GM12878 (cell line): Measurements from ENCODE around the gene EIF2S3B. TPM values are rescaled to one million over a fixed set of nuclear protein-coding genes. Genes with fewer than 3 reads are reported as not detected.
A peak's percentile ranks its signal among the peaks of the same experiment; 100 is the strongest.

ENCODE experiments used
- ATAC-seq: fragments of 200-7000 bp; cut with Tn5 transposase; 3 replicates; pipeline ENCODE4 v1.9.1; 2020; ENCODE audit warnings: mild to moderate bottlenecking, moderate library complexity
- BruUV-seq: library from RNA; stranded (reverse); fragments of 400-500 nt; replicated peaks from 2 replicates; lab custom pipeline; 2021; lab: Mats Ljungman, UMichigan
- CTCF ChIA-PET: fragments of 300-600 bp; sonication (Branson Sonifier 250); formaldehyde crosslinking; extraction: SDS; loops from one replicate; lab custom pipeline; 2021; ENCODE audit warnings: inconsistent platforms; lab: Yijun Ruan, JAX
- POLR2A ChIA-PET: fragments of 350-600 bp; formaldehyde crosslinking; extraction: SDS; loops from one replicate; lab custom pipeline; 2021; ENCODE audit warnings: inconsistent platforms; lab: Charles Lee
- RAD21 ChIA-PET: fragments of 300-600 bp; sonication (Branson Sonifier 250); formaldehyde crosslinking; loops from one replicate; lab custom pipeline; 2023; ENCODE audit warnings: antibody characterized with exemption; ENCODE audit not compliant: unreplicated experiment; lab: Charles Lee
- SMC1A ChIA-PET: fragments of 300-600 bp; sonication (Branson Sonifier 250); formaldehyde crosslinking; loops from one replicate; lab custom pipeline; 2023; ENCODE audit not compliant: unreplicated experiment, uncharacterized antibody; lab: Charles Lee
- DNase-seq: peaks from one replicate; pipeline ENCODE4 v3.0.0-alpha.2; 2011; ENCODE audit warnings: low read depth, low spot score
- FAIRE-seq: peaks from 3 replicates; lab custom pipeline; 2011; peaks lifted over from hg19 to GRCh38; lab: Jason Lieb, UNC
- H2AFZ ChIP-seq: 2 replicates; pipeline ENCODE4 v1.6.0; 2011; ENCODE audit warnings: low read depth, low read length, control low read depth; ENCODE audit not compliant: control insufficient read depth
- H3K27ac ChIP-seq: 2 replicates; pipeline ENCODE4 v1.5.1; 2011; ENCODE audit warnings: control low read depth; ENCODE audit not compliant: control insufficient read depth, insufficient read depth
- H3K27me3 ChIP-seq, 2 experiments: replicated peaks in 1 of 2; 2 replicates each; pipeline versions ENCODE4 v1.6.0 to v1.6.1; 2011; ENCODE audit warnings: low read length in 1 of 2; ENCODE audit not compliant: control insufficient read depth in 2 of 2, insufficient read depth in 2 of 2
- H3K36me3 ChIP-seq, 2 experiments: 2 replicates each; pipeline ENCODE4 v1.5.1; 2011; ENCODE audit warnings: low read length in 1 of 2; ENCODE audit not compliant: control insufficient read depth in 2 of 2, insufficient read depth in 2 of 2
- H3K4me1 ChIP-seq: 2 replicates; pipeline ENCODE4 v1.6.1; 2011; ENCODE audit warnings: mild to moderate bottlenecking, low read length, moderate library complexity, mixed read lengths; ENCODE audit not compliant: control insufficient read depth, insufficient read depth
- H3K4me2 ChIP-seq: 2 replicates; pipeline ENCODE4 v1.6.0; 2011; ENCODE audit warnings: control low read depth; ENCODE audit not compliant: control insufficient read depth, insufficient read depth
- H3K4me3 ChIP-seq: fragments of 200-600 bp; sonication (generic); 2 replicates; pipeline ENCODE4 v1.5.1; 2016
- H3K79me2 ChIP-seq: 2 replicates; pipeline ENCODE4 v1.6.0; 2011; ENCODE audit warnings: low read length; ENCODE audit not compliant: control insufficient read depth, insufficient read depth
- H3K9ac ChIP-seq: 2 replicates; pipeline ENCODE4 v1.8.0; 2011; ENCODE audit warnings: low read length, control low read depth, mixed read lengths; ENCODE audit not compliant: control insufficient read depth, insufficient read depth
- H3K9me3 ChIP-seq: replicated peaks from 3 replicates; pipeline ENCODE4 v1.5.1; 2011; ENCODE audit warnings: mild to moderate bottlenecking, low read length; ENCODE audit not compliant: control insufficient read depth, insufficient read depth
- H4K20me1 ChIP-seq: 2 replicates; pipeline ENCODE4 v1.6.0; 2011; ENCODE audit not compliant: control insufficient read depth, insufficient read depth
- MEF2A ChIP-seq: IDR thresholded peaks from 2 replicates; pipeline ENCODE4 v1.6.1; 2011; ENCODE audit warnings: low read depth, mild to moderate bottlenecking, low read length, moderate library complexity; ENCODE audit not compliant: insufficient read depth
- NFIC ChIP-seq: IDR thresholded peaks from 2 replicates; pipeline ENCODE4 v1.6.1; 2012; ENCODE audit warnings: low read depth, mild to moderate bottlenecking, inconsistent platforms, low read length, moderate library complexity
- NR2C1 ChIP-seq: fragments of 450-650 bp; IDR thresholded peaks from 2 replicates; pipeline ENCODE4 v1.6.1; 2017; ENCODE audit warnings: antibody characterized with exemption, mild to moderate bottlenecking, moderate library complexity
- PAX8 ChIP-seq: fragments of 450-650 bp; IDR thresholded peaks from 2 replicates; pipeline ENCODE4 v1.6.1; 2017; ENCODE audit warnings: mild to moderate bottlenecking, moderate library complexity
- SUPT20H ChIP-seq: IDR thresholded peaks from 2 replicates; pipeline ENCODE4 v1.6.1; 2011; ENCODE audit warnings: low read depth, mild to moderate bottlenecking, low read length, moderate library complexity, borderline replicate concordance; ENCODE audit not compliant: control insufficient read depth
- TCF3 ChIP-seq: IDR thresholded peaks from 2 replicates; pipeline ENCODE4 v1.6.1; 2012; ENCODE audit warnings: low read depth, mild to moderate bottlenecking, low read length, borderline replicate concordance; ENCODE audit not compliant: insufficient read depth
- WGBS: methylation state at CpG from one replicate; pipeline ENCODE4 v1.1.6; 2016; ENCODE audit warnings: low lambda C conversion rate; ENCODE audit not compliant: insufficient replicate concordance, insufficient coverage; ENCODE audit errors: missing lambda C conversion rate; 5-methylcytosine and 5-hydroxymethylcytosine counted together
- in situ Hi-C: fragments of 300-500 bp; cut with MboI; formaldehyde crosslinking; loops from 9 replicates; pipeline ENCODE4 v1.14.3; 2018; ENCODE audit warnings: mixed read lengths
- intact Hi-C: fragments of 100-400 bp; cut with micrococcal nuclease; formaldehyde crosslinking; loops from one replicate; pipeline ENCODE4 v1.14.2; 2022; ENCODE audit not compliant: unreplicated experiment
- polyA plus RNA-seq, 11 experiments: library from polyadenylated mRNA; depleted of rRNA in 4 of 11; unstranded in 6 of 11; stranded (reverse) in 5 of 11; fragments of >200 nt; fragmentation: Nextera tagmentation in 4 of 11; fragmentation: Illumina TruSeq in 1 of 11; extraction: Ambion mirVana in 4 of 11; extraction: Trizol in 1 of 11; gene quantifications; 1 replicate in 1 of 11; 2 replicates in 10 of 11; pipeline versions ENCODE4 v1.2.1 to v1.2.3, GENCODE V29; 2011 to 2016; ENCODE audit warnings: inconsistent platforms in 2 of 11, missing spikeins in 2 of 11, low read depth in 1 of 11
- total RNA-seq, 4 experiments: library from RNA; depleted of rRNA in 3 of 4; stranded (reverse); fragments of >200 nt in 3 of 4; fragmentation: Illumina TruSeq in 1 of 4; extraction: Trizol in 1 of 4; gene quantifications; 2 replicates each; pipeline versions ENCODE4 v1.2.1 to v1.2.3, GENCODE V29; 2013 to 2021
- TF ChIP-seq, protein P1 (sequence below): fragments of 450-650 bp; IDR thresholded peaks from 2 replicates; pipeline ENCODE4 v1.6.1; 2016; ENCODE audit warnings: mild to moderate bottlenecking
- TF ChIP-seq, protein P2 (sequence below): fragments of 150-350 bp; IDR thresholded peaks from 2 replicates; pipeline ENCODE4 v1.6.1; 2016; ENCODE audit warnings: low read depth, low read length

The EIF2S3B gene
- total and polyA plus RNA-seq, 10 of the 15 experiments (the other 5 are each of a cell fraction or from before 2014, with no cell fraction given), result 0.18 to 2.2 (median 1.4) TPM; not detected in 1

DNA sequence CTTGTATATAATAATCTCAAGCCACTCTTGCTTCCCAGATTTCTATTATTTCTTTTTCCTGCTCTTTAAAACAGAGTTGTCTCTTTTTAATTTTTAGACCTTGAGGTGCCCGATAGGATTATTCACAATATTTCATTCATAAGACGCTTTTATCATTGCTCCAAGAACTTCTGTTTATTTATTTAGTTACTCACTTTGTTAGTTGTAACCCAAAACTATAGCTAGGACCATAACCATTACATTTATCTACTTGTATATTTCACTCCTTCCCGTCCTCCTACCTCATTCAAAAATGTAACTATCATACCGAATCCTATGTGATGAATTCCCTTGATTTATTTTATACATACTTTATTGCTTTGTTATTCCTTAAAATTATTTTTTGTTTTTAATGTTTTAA lies 7.1 kb downstream of the EIF2S3B start:
- H3K79me2 ChIP-seq, result no peaks in the 10 kb centered on the region
- ATAC-seq (no peak), FAIRE-seq (no peak), DNase-seq (no peak)
- no TSS peak for BruUV-seq
- in situ Hi-C loops (no loop called here), intact Hi-C loops (no loop called here)
- ChIA-PET RAD21 (no interaction called here), SMC1A (interaction anchor here (0.8 kb wide), 1 partner anchor 1331 kb away, joined by 3 read pairs; no protein-coding TSS in a partner anchor), POLR2A (no interaction called here), CTCF (no interaction called here)
- H4K20me1 ChIP-seq, result no peaks in the 10 kb centered on the region
- no peaks in the 10 kb centered on the region for H3K36me3 ChIP-seq
- TF ChIP-seq TCF3 (no peak), PAX8 (no peak), SUPT20H (no peak)
- TF ChIP-seq, protein P1, sequence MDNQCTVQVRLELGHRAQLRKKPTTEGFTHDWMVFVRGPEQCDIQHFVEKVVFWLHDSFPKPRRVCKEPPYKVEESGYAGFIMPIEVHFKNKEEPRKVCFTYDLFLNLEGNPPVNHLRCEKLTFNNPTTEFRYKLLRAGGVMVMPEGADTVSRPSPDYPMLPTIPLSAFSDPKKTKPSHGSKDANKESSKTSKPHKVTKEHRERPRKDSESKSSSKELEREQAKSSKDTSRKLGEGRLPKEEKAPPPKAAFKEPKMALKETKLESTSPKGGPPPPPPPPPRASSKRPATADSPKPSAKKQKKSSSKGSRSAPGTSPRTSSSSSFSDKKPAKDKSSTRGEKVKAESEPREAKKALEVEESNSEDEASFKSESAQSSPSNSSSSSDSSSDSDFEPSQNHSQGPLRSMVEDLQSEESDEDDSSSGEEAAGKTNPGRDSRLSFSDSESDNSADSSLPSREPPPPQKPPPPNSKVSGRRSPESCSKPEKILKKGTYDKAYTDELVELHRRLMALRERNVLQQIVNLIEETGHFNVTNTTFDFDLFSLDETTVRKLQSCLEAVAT, result no peak
- H3K4me1 ChIP-seq, result no peaks in the 10 kb centered on the region
- no peaks in the 10 kb centered on the region for H3K27me3 ChIP-seq
- H3K4me2 ChIP-seq, result no peak overlapping the region
- no peaks in the 10 kb centered on the region for H3K9me3 ChIP-seq
- H2AFZ ChIP-seq, result no peak overlapping the region
- H3K4me3 ChIP-seq, result no peak overlapping the region
- no peak overlapping the region for H3K27ac ChIP-seq
- no peak overlapping the region for H3K9ac ChIP-seq
- 35% methylated on average over 4 of the region's 4 CpGs for WGBS

DNA sequence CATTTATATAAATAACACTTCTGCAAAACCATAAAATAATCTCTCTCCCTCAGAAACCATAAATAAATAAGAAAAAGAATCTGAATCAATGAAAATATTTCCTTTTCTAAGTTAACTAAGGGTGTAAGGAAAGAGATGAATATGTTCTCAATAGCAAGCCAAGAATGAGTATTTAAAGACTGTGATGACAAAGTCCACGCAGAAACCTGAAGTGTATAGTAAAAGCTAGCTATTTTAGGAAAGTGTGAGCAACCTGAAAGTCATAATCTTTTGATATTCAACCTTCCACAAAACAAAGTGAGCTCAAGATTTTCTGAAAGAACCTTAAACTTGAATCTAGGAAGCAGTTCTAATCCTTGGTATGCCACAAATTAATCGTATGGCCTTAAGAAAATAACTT lies 15.9 kb downstream of the EIF2S3B start:
- Histone ChIP-seq H3K79me2 (no peaks in the 10 kb centered on the region), H3K27ac (no peak overlapping the region), H3K36me3 (no peaks in the 10 kb centered on the region), H3K27me3 (no peaks in the 10 kb centered on the region), H3K4me3 (no peak overlapping the region), H3K9me3 (no peaks in the 10 kb centered on the region; the same call in 2 of the 3 replicates), H2AFZ (peak overlapping the region; percentile 6; the same call in 1 of the 2 replicates), H3K9ac (no peak overlapping the region), H3K4me2 (no peak overlapping the region), H4K20me1 (no peaks in the 10 kb centered on the region), H3K4me1 (no peaks in the 10 kb centered on the region)
- BruUV-seq, result no TSS peak
- POLR2A ChIA-PET, result no interaction called here
- DNase-seq, result no peak
- SMC1A ChIA-PET, result interaction anchor here (1.2 kb wide), 1 partner anchor 10 kb away, joined by 3 read pairs; no protein-coding TSS in a partner anchor
- TF ChIP-seq MEF2A (peak; percentile 66; the same call in 1 of the 2 replicates), NR2C1 (no peak), NFIC (peak; percentile 29; the same call in 1 of the 2 replicates)
- TF ChIP-seq, protein P2, sequence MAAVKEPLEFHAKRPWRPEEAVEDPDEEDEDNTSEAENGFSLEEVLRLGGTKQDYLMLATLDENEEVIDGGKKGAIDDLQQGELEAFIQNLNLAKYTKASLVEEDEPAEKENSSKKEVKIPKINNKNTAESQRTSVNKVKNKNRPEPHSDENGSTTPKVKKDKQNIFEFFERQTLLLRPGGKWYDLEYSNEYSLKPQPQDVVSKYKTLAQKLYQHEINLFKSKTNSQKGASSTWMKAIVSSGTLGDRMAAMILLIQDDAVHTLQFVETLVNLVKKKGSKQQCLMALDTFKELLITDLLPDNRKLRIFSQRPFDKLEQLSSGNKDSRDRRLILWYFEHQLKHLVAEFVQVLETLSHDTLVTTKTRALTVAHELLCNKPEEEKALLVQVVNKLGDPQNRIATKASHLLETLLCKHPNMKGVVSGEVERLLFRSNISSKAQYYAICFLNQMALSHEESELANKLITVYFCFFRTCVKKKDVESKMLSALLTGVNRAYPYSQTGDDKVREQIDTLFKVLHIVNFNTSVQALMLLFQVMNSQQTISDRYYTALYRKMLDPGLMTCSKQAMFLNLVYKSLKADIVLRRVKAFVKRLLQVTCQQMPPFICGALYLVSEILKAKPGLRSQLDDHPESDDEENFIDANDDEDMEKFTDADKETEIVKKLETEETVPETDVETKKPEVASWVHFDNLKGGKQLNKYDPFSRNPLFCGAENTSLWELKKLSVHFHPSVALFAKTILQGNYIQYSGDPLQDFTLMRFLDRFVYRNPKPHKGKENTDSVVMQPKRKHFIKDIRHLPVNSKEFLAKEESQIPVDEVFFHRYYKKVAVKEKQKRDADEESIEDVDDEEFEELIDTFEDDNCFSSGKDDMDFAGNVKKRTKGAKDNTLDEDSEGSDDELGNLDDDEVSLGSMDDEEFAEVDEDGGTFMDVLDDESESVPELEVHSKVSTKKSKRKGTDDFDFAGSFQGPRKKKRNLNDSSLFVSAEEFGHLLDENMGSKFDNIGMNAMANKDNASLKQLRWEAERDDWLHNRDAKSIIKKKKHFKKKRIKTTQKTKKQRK, result no peak
- intact Hi-C loops (no loop called here), in situ Hi-C loops (no loop called here)
- RAD21 ChIA-PET, result no interaction called here
- FAIRE-seq, result no peak
- CTCF ChIA-PET, result interaction anchor here (0.6 to 0.8 kb wide), 2 partner anchors 40 to 157 kb away, joined by 3 read pairs; no protein-coding TSS in a partner anchor
- WGBS, result 26% methylated on average over 2 of the region's 2 CpGs
- ATAC-seq, result no peak
